Natural killer cell (primary cell): Measurements from ENCODE around the gene CARD19. TPM values are rescaled to one million over a fixed set of nuclear protein-coding genes. Genes with fewer than 3 reads are reported as not detected.

Experiments used
- ATAC-seq, 3 donors: fragments of 150-1000 bp in 2 of 3; fragments of 200-7000 bp in 1 of 3; cut with Tn5 transposase; 1 replicate in 1 of 3; 2 replicates in 2 of 3; pipeline ENCODE4 v1.10.0; 2021; ENCODE audit warnings: mild to moderate bottlenecking in 2 of 3, moderate library complexity in 2 of 3
- DNase-seq, 2 donors: peaks; one replicate each; pipeline versions ENCODE4 v3.0.0 to v3.0.0-alpha.2; 2013 to 2021; ENCODE audit warnings: mixed read lengths in 1 of 2
- H3K27ac ChIP-seq: one replicate; pipeline ENCODE4 v1.5.1; 2013; ENCODE audit warnings: mild to moderate bottlenecking, low read length
- H3K27me3 ChIP-seq: one replicate; pipeline ENCODE4 v1.6.1; 2013; ENCODE audit warnings: low read length; ENCODE audit not compliant: control insufficient read depth, insufficient read depth
- H3K36me3 ChIP-seq: one replicate; pipeline ENCODE4 v1.6.1; 2013; ENCODE audit warnings: low read length; ENCODE audit not compliant: control insufficient read depth, insufficient read depth
- H3K4me1 ChIP-seq: one replicate; pipeline ENCODE4 v1.6.1; 2013; ENCODE audit warnings: low read length; ENCODE audit not compliant: control insufficient read depth, insufficient read depth
- H3K4me3 ChIP-seq: one replicate; pipeline ENCODE4 v1.5.1; 2013; ENCODE audit warnings: low read length
- H3K9me3 ChIP-seq: one replicate; pipeline ENCODE4 v1.6.1; 2013; ENCODE audit warnings: low read length; ENCODE audit not compliant: control insufficient read depth, insufficient read depth
- H3K27ac Mint-ChIP-seq, 2 donors: one replicate each; pipeline ENCODE4 v1.8.0; 2022; ENCODE audit warnings: mild to moderate bottlenecking in 2 of 2, mixed read lengths in 2 of 2, moderate library complexity in 1 of 2
- H3K27me3 Mint-ChIP-seq, 2 donors: one replicate each; pipeline ENCODE4 v1.8.0; 2022; ENCODE audit warnings: low read depth in 2 of 2, mixed read lengths in 2 of 2
- H3K36me3 Mint-ChIP-seq: one replicate; pipeline ENCODE4 v1.8.0; 2022; ENCODE audit warnings: mixed read lengths
- H3K4me1 Mint-ChIP-seq, 2 donors: one replicate each; pipeline ENCODE4 v1.8.0; 2022; ENCODE audit warnings: mixed read lengths in 2 of 2
- H3K4me3 Mint-ChIP-seq: one replicate; pipeline ENCODE4 v1.8.0; 2022; ENCODE audit warnings: mild to moderate bottlenecking, moderate library complexity, mixed read lengths
- H3K9me3 Mint-ChIP-seq, 2 donors: one replicate each; pipeline ENCODE4 v1.8.0; 2022; ENCODE audit warnings: mixed read lengths in 2 of 2
- CTCF ChIP-seq: fragments of 200-600 bp; IDR thresholded peaks from one replicate; pipeline ENCODE4 v1.8.0; 2022; ENCODE audit warnings: antibody characterized with exemption
- WGBS: methylation state at CpG from one replicate; pipeline ENCODE4 v1.1.7; 2013; ENCODE audit warnings: missing lambda C conversion rate; ENCODE audit not compliant: insufficient coverage; 5-methylcytosine and 5-hydroxymethylcytosine counted together
- intact Hi-C: fragments of 100-400 bp; cut with micrococcal nuclease; formaldehyde crosslinking; loops from one replicate; pipeline ENCODE4 v1.14.2; 2022
- total RNA-seq, 4 donors: library from RNA; stranded (reverse); fragments of 120-200 nt in 1 of 4; gene quantifications; one replicate each; pipeline versions ENCODE4 v1.2.3 to v1.2.4, GENCODE V29; 2013 to 2022

Gene CARD19
- total RNA-seq, 3 donors from 2014 or later (not counting 1 experiment from before 2014, with no cell fraction given), result 30.7 to 49.1 (median 42.6) TPM

- 35% methylated on average over 11 of the region's 11 CpGs for WGBS
- intact Hi-C loops, result no loop called here
Observed at GRCh38 chr9:93093127-93093876, 2.7 kb upstream of the CARD19 start.

DNA sequence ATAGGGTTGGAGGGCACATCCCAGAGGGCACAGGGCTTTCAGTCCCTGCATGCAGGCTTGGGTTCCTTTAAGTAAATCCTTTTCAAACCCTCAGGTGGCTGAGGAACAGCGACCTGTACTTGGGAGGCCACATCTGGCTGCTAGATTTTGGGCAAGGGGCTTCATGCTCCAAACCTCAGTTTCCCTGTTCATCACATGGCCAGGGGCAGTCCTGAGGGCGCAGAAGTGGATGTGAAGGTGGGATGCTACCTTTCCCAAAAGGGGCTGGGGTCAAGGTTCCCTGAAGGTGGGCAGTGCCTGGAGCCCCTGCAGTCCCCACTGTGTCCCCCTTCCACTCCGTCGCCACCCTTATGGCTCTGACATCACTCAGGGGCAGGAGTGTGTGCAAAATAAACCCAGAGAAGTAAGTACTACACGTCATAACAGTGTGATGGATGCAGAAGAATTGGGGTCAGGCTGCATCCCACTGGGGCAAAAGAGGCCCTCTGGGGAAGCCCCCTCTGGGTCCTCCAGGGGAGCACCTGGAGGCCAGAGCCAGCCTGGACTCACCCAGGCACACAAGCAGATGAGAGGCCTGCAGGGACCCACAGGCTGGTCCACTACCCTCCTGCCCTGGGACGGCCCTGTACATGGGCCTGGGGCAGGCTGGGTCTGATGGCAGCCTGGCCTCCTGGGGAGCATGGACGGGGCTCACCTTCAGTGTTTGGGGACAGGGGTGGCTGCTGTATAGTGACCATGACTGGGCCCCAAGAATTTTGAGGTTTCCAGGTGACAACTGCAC is 1.9 kb upstream of the CARD19 start:
- Histone ChIP-seq H3K4me1 (peaks cover 59% of the 10 kb centered on the region), H3K9me3 (no peaks in the 10 kb centered on the region), H3K36me3 (no peaks in the 10 kb centered on the region), H3K4me3 (no peak overlapping the region), H3K27ac (peak overlapping the region; percentile 98), H3K27me3 (no peaks in the 10 kb centered on the region)
- TF ChIP-seq CTCF, result no peak
- Mint-ChIP-seq H3K4me1 (peaks cover 26 to 47% of the 10 kb centered on the region in 2 donors), H3K27ac (peak overlapping the region; percentile 91 to 92), H3K4me3 (peak overlapping the region; percentile 90), H3K9me3 (no peaks in the 10 kb centered on the region), H3K36me3 (no peaks in the 10 kb centered on the region), H3K27me3 (no peaks in the 10 kb centered on the region)
- intact Hi-C loops, result loop anchor here (2.0 kb wide), 1 partner anchor 125 kb away; no protein-coding TSS in a partner anchor
- DNase-seq (peak in 1 of 2 donors; percentile 23), ATAC-seq (no peak)
- WGBS, result 69% methylated on average over 7 of the region's 7 CpGs

More at GRCh38 chr9:93093127-93093876, 2.7 kb upstream of the CARD19 start:
- Histone ChIP-seq H3K4me1 (peaks cover 51% of the 10 kb centered on the region), H3K36me3 (no peaks in the 10 kb centered on the region), H3K27me3 (no peaks in the 10 kb centered on the region), H3K27ac (peak overlapping the region; percentile 11), H3K9me3 (no peaks in the 10 kb centered on the region), H3K4me3 (no peak overlapping the region)
- DNase-seq (peak in 1 of 2 donors; percentile 36), ATAC-seq (no peak)
- Mint-ChIP-seq H3K9me3 (no peaks in the 10 kb centered on the region), H3K4me3 (peak overlapping the region; percentile 65), H3K27me3 (peaks cover 0 to 3% of the 10 kb centered on the region in 2 donors), H3K4me1 (peaks cover 24 to 43% of the 10 kb centered on the region in 2 donors), H3K27ac (peak overlapping the region; percentile 91 to 92), H3K36me3 (no peaks in the 10 kb centered on the region)
- TF ChIP-seq CTCF, result no peak

GRCh38 chr9:93094658-93095204 is 1.3 kb upstream of the CARD19 start:
- Histone ChIP-seq H3K4me3 (peak overlapping the region; percentile 63), H3K27me3 (no peaks in the 10 kb centered on the region), H3K36me3 (no peaks in the 10 kb centered on the region), H3K9me3 (no peaks in the 10 kb centered on the region), H3K27ac (peak overlapping the region; percentile 98), H3K4me1 (peaks cover 65% of the 10 kb centered on the region)
- WGBS, result 53% methylated on average over 11 of the region's 11 CpGs
- Mint-ChIP-seq H3K27ac (peak overlapping the region; percentile 91 to 92), H3K9me3 (no peaks in the 10 kb centered on the region), H3K4me3 (peak overlapping the region; percentile 90), H3K27me3 (no peaks in the 10 kb centered on the region), H3K4me1 (peaks cover 26 to 51% of the 10 kb centered on the region in 2 donors), H3K36me3 (no peaks in the 10 kb centered on the region)
- intact Hi-C loops, result loop anchor here (1.0 to 5.0 kb wide), 4 partner anchors 30 to 358 kb away; partner anchors contain the start of genes FAM120A, FAM120AOS and NINJ1
- no peak for ATAC-seq
- DNase-seq, result peak in 1 of 2 donors; percentile 54
- no peak for TF ChIP-seq CTCF
